WTC11 (cell line): ENCODE data around the gene RANBP3L. TPM values are rescaled to one million over a fixed set of nuclear protein-coding genes. Genes with fewer than 3 reads are reported as not detected.
"Not testable (repeated sequence)": the region's sequence is repeated elsewhere in the genome, so short reads cannot be mapped to it uniquely, and the experiment has no call there.

Source experiments
- ATAC-seq: fragments of 200-7000 bp; cut with Tn5 transposase; 2 replicates; pipeline ENCODE4 v1.10.0; 2021; ENCODE audit warnings: mild to moderate bottlenecking, moderate library complexity
- CTCF ChIA-PET: fragments of 300-600 bp; sonication (Branson Sonifier 250); formaldehyde crosslinking; loops from one replicate; lab custom pipeline; 2021; ENCODE audit warnings: antibody characterized with exemption; lab: Charles Lee
- POLR2A ChIA-PET: fragments of 350-600 bp; sonication (Branson Sonifier 250); formaldehyde crosslinking; loops from one replicate; lab custom pipeline; 2021; ENCODE audit warnings: antibody characterized with exemption; lab: Charles Lee
- DNase-seq: peaks from one replicate; pipeline ENCODE4 v3.0.0; 2021; ENCODE audit warnings: low spot score
- H3K27ac Mint-ChIP-seq: 2 replicates; pipeline ENCODE4 v1.8.0; 2021; ENCODE audit warnings: mixed read lengths
- H3K27me3 Mint-ChIP-seq: 2 replicates; pipeline ENCODE4 v1.8.0; 2021; ENCODE audit warnings: low read depth, mild to moderate bottlenecking, moderate library complexity, mixed read lengths
- H3K36me3 Mint-ChIP-seq: 2 replicates; pipeline ENCODE4 v1.8.0; 2021; ENCODE audit warnings: mixed read lengths
- H3K4me1 Mint-ChIP-seq: 2 replicates; pipeline ENCODE4 v1.8.0; 2022; ENCODE audit warnings: mixed read lengths
- H3K4me3 Mint-ChIP-seq: 2 replicates; pipeline ENCODE4 v1.8.0; 2021; ENCODE audit warnings: mild to moderate bottlenecking, moderate library complexity, mixed read lengths
- H3K9me3 Mint-ChIP-seq: 2 replicates; pipeline ENCODE4 v1.8.0; 2021; ENCODE audit warnings: mixed read lengths
- ELF4 ChIP-seq: sonication (generic); formaldehyde crosslinking; IDR thresholded peaks from 2 replicates; pipeline ENCODE4 v1.8.1; 2022; ENCODE audit warnings: low read depth, mild to moderate bottlenecking, moderate library complexity, missing genetic modification reagents
- JAZF1 ChIP-seq: fragments of 250-450 bp; sonication (Bioruptor Pico); IDR thresholded peaks from 2 replicates; pipeline ENCODE4 v1.9.0; 2021; ENCODE audit warnings: moderate library complexity, mild to moderate bottlenecking, inconsistent platforms
- NFATC4 ChIP-seq: fragments of 250-450 bp; sonication (Bioruptor Pico); IDR thresholded peaks from 2 replicates; pipeline ENCODE4 v1.9.0; 2021; ENCODE audit warnings: mild to moderate bottlenecking
- TCF7 ChIP-seq: sonication (generic); formaldehyde crosslinking; IDR thresholded peaks from 2 replicates; pipeline ENCODE4 v1.8.0; 2022; ENCODE audit warnings: mild to moderate bottlenecking, low read depth, missing genetic modification reagents, moderate library complexity
- ZNF671 ChIP-seq: fragments of 250-450 bp; sonication (Bioruptor Pico); IDR thresholded peaks from 2 replicates; pipeline ENCODE4 v1.8.0; 2021; ENCODE audit warnings: mild to moderate bottlenecking
- total RNA-seq: library from RNA; stranded (reverse); gene quantifications from 3 replicates; pipeline ENCODE4 v1.2.3, GENCODE V29; 2021
- TF ChIP-seq, protein P1 (sequence below): sonication (generic); formaldehyde crosslinking; IDR thresholded peaks from 2 replicates; pipeline ENCODE4 v1.8.0; 2022; ENCODE audit warnings: missing genetic modification reagents
- TF ChIP-seq, protein P2 (sequence below): fragments of 250-450 bp; sonication (Bioruptor Pico); IDR thresholded peaks from 2 replicates; pipeline ENCODE4 v1.9.0; 2021; ENCODE audit warnings: mild to moderate bottlenecking

RANBP3L gene
- total RNA-seq, 1 experiment from 2014 or later = not detected

DNA sequence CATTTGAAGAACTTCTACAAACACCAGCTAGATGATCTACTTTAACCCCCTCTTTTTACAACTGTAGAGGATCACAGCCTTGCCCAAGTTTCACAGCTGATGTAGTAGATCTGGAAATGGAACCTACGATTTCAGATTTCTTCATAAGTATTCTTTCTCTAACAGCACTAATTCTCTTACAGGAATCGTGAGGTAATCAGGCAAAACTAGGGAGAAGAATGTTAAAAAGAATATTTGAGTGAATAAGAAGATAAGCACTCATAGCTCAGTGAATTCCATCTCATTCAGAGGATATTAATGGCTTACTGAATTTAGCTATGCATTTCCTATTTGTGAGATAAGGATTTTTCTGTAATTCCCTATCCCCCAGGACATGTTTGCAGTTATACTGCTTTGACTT lies 102.1 kb downstream of the RANBP3L start (continued):
- TF ChIP-seq, protein P1, sequence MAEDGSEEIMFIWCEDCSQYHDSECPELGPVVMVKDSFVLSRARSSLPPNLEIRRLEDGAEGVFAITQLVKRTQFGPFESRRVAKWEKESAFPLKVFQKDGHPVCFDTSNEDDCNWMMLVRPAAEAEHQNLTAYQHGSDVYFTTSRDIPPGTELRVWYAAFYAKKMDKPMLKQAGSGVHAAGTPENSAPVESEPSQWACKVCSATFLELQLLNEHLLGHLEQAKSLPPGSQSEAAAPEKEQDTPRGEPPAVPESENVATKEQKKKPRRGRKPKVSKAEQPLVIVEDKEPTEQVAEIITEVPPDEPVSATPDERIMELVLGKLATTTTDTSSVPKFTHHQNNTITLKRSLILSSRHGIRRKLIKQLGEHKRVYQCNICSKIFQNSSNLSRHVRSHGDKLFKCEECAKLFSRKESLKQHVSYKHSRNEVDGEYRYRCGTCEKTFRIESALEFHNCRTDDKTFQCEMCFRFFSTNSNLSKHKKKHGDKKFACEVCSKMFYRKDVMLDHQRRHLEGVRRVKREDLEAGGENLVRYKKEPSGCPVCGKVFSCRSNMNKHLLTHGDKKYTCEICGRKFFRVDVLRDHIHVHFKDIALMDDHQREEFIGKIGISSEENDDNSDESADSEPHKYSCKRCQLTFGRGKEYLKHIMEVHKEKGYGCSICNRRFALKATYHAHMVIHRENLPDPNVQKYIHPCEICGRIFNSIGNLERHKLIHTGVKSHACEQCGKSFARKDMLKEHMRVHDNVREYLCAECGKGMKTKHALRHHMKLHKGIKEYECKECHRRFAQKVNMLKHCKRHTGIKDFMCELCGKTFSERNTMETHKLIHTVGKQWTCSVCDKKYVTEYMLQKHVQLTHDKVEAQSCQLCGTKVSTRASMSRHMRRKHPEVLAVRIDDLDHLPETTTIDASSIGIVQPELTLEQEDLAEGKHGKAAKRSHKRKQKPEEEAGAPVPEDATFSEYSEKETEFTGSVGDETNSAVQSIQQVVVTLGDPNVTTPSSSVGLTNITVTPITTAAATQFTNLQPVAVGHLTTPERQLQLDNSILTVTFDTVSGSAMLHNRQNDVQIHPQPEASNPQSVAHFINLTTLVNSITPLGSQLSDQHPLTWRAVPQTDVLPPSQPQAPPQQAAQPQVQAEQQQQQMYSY (CRISPR knock-in tag) = no peak
- TF ChIP-seq JAZF1 (no peak), NFATC4 (CRISPR knock-in tag) (no peak), ELF4 (CRISPR knock-in tag) (no peak), TCF7 (no peak), ZNF671 (CRISPR knock-in tag) (no peak)
- TF ChIP-seq, protein P2, sequence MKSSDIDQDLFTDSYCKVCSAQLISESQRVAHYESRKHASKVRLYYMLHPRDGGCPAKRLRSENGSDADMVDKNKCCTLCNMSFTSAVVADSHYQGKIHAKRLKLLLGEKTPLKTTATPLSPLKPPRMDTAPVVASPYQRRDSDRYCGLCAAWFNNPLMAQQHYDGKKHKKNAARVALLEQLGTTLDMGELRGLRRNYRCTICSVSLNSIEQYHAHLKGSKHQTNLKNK (CRISPR knock-in tag) = no peak

DNA sequence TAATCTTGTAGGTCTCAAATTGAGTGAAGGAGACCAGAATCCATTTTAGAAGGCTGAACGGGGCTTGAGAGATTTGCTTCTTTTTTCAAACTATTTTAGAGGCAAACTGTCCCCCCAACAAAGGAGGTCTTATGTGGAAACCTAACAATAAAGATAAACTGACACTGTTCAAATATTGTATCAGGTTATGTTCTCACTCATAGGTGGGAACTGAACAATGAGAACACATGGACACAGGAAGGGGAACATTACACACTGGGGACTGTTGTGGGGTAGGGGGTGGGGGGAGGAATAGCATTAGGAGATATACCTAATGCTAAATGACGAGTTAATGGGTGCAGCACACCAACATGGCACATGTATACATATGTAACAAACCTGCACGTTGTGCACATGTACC lies 102.9 kb downstream of the RANBP3L start:
- ATAC-seq, H3K36me3 Mint-ChIP-seq, H3K27ac Mint-ChIP-seq, H3K27me3 Mint-ChIP-seq, DNase-seq, CTCF ChIA-PET, H3K9me3 Mint-ChIP-seq, H3K4me1 Mint-ChIP-seq, POLR2A ChIA-PET, H3K4me3 Mint-ChIP-seq: not testable (repeated sequence)

Other genes starting within 250 kb of the RANBP3L start
- gene UGT3A2, start 235.0 kb downstream of the RANBP3L start, total RNA-seq = 13.6 to 16.5 TPM (median 15.7 TPM) in 3 replicates
- 4.3 to 5.6 TPM (median 4.9 TPM) in 3 replicates for gene LMBRD2, start 150.0 kb downstream of the RANBP3L start, total RNA-seq
- 64.2 to 68.0 TPM (median 66.4 TPM) in 3 replicates for gene SKP2, start 149.8 kb downstream of the RANBP3L start, total RNA-seq
- gene NADK2, start 60.0 kb downstream of the RANBP3L start, total RNA-seq = 11.7 to 18.2 TPM (median 17.0 TPM) in 3 replicates